Left lobe of liver (tissue), 2 donors: ENCODE measurements around the gene PAX2. TPM values are rescaled to one million over a fixed set of nuclear protein-coding genes. Genes with fewer than 3 reads are reported as not detected.

ENCODE experiments used
- ATAC-seq: fragments of 200-7000 bp; cut with Tn5 transposase; one replicate; pipeline ENCODE4 v1.9.1; 2020; ENCODE audit warnings: mild to moderate bottlenecking, moderate library complexity
- DNase-seq: peaks from one replicate; pipeline ENCODE4 v3.0.0-alpha.2; 2020; ENCODE audit warnings: low spot score
- total RNA-seq: library from RNA; stranded (reverse); gene quantifications from one replicate; pipeline ENCODE4 v1.2.1, GENCODE V29; 2021
- donor health status: DM: no; HTN: no; CAD: no; lungs with moderate emphysema.
- donor health status: DM: no; HTN: yes; CAD: no.

PAX2 gene
- total RNA-seq, 1 donor from 2014 or later = 0.18 TPM

GRCh38 chr10:100782461-100783244 lies 37.3 kb downstream of the PAX2 start:
- DNase-seq = no peak
- ATAC-seq = no peak

GRCh38 chr10:100784126-100784525 lies 38.7 kb downstream of the PAX2 start:
- ATAC-seq (no peak), DNase-seq (no peak)

DNA sequence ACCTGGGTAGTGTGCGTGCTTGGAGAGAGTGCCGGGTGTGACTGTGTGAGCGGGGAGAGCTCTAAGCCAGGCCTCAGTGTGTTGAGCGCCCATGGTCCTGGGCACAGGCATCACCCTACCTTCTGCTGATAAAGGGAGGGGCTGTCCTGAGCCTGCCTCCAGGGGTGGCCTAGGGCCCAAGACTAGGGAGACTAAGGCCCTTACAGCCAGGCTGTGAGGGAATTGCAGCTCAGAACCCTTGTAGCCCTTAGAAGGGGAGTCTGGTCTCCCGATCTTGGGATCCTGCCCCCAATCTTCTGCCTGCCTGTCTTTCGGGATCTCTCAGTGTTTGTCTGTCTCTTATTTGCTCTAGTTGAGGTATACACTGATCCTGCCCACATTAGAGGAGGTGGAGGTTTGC lies 41.2 kb downstream of the PAX2 start:
- DNase-seq = no peak
- ATAC-seq = no peak

DNA sequence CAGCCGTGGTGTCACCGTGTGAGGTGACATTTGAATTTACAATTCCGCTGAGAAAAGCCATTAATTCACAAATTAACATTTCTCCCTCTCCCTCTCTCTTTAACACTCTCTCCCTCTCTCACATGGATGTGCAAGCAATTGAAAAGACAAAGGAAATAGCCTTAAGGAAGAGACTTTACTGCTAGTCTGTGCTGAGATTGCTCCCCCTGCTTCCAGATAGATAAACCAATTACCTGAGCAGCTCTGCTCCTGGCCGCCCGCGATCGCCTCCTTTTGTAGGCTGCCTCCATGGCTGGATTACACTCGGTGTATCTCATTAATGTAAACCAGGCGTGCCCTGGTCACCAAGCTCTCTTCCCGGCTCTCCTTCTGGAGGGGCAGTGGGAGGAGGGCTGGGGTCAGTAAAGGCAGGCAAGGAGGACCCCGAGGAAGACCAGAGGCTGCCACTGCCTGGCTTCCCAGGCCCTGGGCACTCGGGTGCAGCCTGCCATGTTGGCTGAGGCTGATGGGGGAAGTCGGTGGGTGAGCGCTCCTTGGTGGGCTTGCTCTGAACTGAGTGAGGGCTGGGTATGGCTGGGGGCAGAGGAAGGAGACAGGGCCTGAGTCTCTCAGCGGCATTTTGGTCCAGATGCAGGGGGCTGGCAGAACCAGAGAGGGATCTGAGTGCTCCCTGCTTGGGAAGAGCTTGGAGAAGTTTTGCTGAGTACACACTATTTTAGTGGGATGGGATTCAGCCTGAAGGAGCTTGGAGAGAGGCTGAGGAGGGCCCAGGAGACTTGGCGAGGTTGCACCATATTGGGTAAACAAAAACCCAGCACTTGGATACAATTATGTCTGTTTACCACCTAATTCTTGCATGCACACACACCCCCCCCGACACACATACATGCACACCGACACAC lies 42.9 kb downstream of the PAX2 start:
- ATAC-seq (no peak), DNase-seq (no peak)

DNA sequence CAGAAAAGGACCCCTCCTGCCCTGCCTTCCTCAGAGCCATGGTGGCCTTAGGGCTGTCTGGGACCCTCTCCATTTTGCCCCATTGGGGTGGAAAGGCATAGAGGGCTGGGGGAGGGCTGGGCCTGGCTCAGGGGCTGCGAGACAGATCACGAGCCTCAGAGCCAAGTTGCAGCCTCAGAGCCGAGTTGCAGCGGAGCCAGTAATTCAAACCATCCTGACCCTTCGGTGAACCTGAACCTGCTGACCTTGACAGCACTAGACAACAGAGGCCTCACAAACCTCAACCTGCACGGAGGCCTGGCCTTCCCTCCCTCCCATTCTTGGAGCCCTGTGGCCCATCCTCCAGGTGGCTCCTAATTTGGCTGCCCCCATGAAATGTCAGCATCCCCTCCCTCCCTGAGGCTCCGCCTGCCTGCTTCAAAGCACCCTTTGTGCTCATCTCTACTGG lies 45.4 kb downstream of the PAX2 start:
- no peak for ATAC-seq
- DNase-seq = no peak

DNA sequence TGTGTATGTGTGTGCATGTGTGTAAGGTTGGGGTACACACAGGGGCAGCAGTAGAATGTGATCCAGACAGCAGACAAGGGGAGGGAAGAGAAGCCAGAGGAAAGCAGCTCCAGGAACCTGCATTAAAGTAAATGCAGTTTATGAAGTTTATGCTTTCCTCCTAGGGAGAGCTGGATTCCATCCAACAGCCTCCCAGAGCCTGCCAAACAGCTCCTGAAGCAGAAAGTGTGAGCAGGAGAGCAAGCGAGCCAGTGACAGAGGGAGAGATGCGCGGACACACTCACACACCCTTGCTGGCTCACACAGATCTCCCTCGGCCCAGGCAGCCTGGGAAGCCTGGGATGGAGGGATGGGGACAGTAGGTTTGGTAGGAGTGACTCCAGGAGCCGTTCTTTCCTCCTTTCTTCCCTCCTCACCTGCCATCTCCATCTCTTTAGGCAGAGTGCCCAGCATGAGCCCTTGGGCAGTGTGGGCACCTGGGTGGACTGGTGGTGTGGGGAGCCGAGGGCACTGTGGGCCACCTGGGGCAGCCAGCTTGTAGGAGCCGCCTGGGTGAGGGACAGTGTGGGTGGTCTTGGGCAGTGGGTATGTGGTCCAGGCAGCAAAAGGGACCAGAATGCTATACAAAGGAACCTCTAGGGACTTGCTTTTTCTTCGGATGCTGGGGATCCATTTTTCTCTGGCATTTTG lies 46.1 kb downstream of the PAX2 start:
- DNase-seq (no peak), ATAC-seq (no peak)

- ATAC-seq (no peak), DNase-seq (no peak)
These were observed 47.2 kb downstream of the PAX2 start for GRCh38 chr10:100792574-100792973.

GRCh38 chr10:100793055-100793454 lies 47.7 kb downstream of the PAX2 start:
- no peak for ATAC-seq
- DNase-seq = no peak

DNA sequence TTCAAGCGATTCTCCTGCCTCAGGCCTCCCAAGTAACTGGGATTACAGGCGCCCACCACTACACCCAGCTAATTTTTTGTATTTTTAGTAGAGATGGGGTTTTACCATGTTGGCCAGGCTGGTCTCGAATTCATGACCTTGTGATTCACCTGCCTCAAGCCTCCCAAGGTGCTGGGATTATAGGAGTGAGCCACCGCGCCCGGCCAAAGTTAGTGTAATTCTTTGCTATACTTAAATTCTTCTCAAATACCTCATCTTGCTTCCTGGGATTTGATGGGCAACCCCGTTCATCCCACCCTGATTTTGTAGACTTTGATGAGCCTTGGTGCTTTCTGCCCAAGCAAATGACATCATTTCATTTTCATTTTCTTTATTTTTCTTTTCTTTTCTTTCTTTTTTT lies 54.5 kb downstream of the PAX2 start:
- ATAC-seq = no peak
- DNase-seq = no peak

DNA sequence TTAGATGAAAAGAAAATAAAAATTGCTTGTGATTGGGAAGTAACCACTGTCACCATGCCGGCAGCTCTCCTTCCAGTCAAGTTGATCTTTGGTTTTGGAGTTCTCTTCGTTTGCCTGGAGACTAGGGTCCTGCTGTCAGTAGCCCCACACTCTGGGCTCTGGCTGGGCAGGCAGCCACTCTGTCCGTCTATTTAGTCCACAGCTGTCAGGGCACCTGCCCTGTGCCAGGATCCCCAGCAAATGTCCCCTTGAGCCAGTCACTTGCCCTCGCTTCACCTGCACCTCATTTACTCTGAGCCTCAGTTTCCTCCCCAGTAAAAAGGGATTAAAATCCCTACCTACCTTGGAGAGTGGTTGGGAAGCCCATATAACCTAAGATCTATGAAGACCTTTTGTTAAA lies 55.5 kb downstream of the PAX2 start:
- ATAC-seq (no peak), DNase-seq (no peak)

DNA sequence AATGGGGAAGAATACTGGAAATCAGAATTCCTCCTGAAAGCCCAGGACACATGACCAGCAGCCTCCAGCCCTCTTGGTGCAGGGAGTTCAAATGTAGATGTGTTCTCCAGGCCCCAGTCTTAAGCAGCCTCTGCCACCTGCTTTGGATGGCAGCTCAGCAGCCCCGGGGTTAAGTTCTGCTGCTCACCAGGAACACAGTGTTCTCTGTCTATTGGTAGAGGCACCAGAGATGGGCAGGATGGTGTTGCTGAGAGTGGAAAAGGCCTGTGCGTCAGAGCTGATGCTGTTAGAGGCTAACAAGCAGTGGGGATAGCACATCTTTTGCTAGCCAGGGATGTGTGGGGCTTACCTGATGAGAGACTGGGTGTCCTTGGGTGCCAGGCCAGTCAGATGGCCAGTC lies 56.8 kb downstream of the PAX2 start:
- DNase-seq (no peak), ATAC-seq (no peak)

DNA sequence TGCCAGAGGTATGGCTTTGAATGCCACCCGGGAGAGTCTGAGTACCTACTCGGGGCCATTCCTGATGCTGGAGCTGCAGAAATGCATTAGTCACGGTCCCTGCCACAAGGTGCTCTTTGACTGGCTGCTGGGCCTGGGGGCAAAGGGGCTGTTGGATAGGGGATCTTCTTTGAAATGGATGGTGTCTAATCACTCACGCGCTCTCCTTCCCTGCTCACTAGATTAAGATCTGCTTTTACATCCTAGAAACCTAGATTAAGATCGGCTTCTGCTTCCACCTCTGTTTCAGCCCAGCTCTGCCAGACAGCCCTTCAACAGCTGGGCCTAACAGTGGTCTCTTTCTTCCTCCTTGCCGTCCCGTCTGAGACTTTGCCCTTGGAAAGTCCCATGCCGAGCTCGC lies 57.2 kb downstream of the PAX2 start:
- no peak for ATAC-seq
- DNase-seq = no peak

DNA sequence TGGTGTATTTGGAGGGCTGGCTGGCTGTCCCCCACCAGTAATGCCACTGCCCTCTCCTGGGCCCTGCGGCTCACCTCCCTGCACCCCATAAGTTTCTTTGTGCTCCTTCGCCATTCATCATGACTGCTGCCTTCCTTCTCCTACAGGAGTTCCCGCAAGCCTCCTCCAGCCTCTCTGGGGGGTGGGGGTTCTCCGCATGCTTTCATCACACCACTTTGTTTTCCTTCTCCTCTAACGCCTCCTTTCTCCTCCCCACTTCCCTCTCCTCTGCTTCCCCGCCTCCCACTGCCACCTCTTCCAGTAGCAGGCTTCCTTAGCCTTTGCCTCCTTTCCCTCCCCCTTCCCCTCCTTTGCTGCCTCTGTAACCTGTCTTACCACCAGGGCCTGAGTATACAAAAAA lies 58.1 kb downstream of the PAX2 start:
- no peak for ATAC-seq
- DNase-seq = no peak

DNA sequence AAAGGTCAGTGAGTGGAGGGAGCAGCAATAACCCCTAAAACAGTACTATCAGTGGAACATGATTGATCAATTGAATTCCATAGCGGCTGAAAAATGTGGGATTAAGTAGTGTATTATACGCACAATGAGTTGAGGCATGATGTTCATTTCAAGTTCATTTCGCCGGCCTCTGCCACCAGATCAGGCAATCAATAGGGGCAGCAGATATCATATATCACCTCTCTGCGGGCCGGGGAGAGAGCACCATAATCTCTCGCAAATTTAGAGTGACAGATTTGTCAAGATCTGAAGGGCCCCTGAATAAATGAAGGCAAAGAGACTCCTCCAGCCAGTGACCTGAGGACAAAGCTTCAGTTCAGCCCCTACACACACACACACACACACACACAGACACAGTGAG lies 58.5 kb downstream of the PAX2 start:
- ATAC-seq (no peak), DNase-seq (no peak)

- DNase-seq (no peak), ATAC-seq (no peak)
These were observed 60.4 kb downstream of the PAX2 start for GRCh38 chr10:100805543-100806355.

DNA sequence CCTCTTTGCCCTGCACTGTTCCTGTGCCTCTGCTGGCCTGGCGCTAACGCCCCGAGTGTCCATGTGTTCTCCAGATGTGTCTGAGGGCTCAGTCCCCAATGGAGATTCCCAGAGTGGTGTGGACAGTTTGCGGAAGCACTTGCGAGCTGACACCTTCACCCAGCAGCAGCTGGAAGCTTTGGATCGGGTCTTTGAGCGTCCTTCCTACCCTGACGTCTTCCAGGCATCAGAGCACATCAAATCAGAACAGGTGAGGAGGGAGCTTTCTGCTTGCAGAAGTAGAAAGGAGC lies 60.9 kb downstream of the PAX2 start:
- DNase-seq = no peak
- ATAC-seq = no peak

DNA sequence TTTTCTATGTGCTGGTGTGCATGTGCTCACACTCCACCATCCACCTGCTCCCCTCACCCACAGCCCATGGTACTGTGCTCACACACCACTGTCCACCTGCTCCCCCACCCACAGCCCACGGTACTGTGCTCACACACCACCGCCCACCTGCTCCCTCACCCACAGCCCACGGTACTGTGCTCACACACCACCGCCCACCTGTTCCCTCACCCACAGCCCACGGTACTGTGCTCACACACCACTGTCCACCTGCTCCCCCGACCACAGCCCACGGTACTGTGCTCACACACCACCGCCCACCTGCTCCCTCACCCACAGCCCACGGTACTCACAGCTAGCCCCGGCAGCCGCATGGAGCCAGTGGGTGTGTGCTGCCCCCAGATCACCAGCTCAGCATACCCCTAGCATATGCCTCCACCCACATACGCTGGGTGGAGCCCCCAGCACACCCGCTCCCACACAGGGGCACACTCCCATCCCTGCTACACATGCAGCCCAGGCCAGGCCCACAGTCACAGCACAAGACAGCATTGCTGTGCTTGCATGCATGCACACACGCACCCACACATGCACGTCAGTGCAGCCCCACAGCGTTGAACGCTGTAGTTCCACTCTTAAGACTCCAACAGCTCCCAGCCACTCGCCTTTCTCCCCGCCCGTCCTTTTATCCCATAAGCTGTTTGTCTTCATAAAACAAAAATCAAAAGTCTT lies 62.0 kb downstream of the PAX2 start:
- no peak for DNase-seq
- no peak for ATAC-seq

DNA sequence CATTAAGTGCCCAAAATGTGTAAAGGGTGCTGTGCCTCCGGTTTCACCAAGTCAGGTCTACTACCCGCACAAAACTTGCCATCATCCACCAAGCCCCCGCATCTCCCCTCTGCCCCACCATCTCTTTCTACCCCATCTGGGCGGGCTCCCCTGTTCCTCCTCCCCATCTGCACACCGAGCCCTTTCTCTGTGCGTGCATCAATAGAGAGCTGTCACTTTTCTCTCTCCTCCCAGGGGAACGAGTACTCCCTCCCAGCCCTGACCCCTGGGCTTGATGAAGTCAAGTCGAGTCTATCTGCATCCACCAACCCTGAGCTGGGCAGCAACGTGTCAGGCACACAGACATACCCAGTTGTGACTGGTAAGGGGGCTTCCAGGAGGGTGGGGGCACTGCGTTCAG lies 63.5 kb downstream of the PAX2 start:
- DNase-seq = no peak
- no peak for ATAC-seq

DNA sequence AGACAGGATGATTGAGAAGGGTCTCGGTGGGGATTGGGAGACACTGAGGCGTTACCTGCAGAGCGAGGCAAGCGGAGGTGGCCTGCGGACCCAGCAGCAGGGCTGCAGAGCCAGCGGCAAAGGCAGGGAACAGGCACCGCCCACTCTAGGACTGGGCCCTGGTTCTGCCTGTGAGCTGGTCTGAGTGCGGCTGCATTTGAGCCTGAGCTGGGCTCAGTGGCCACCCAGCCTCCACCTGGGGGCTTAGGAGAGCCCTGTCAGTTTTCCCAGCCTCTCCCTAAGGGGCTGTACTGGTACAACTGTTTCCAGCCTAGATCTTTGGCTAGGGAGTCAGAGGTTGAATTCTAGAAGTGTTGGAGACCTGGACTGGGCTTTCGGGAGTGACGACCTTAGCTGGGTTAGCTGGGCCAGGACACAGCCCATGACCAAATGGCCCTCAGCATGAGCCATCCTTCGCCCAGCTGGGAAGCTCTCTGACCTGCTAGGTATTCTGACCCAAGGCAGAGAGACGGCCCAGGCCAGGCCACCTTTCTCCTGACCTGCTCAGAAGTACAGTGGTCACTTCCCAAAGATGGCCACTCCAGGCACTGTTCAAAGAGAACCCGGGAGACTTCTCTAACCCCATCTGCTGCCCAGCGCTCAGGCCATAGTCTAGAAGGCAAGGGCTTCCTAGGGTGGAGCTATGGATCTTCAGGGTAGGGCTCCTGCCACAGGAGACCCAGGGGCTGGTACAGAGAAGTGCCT lies 64.9 kb downstream of the PAX2 start:
- no peak for ATAC-seq

GRCh38 chr10:100810835-100811116 lies 65.4 kb downstream of the PAX2 start:
- no peak for ATAC-seq
- DNase-seq = no peak

More for the DNA sequence above, 64.9 kb downstream of the PAX2 start:
- no peak for DNase-seq
